ENCODE measurements around the gene LAMA3.

GRCh38 chr18:23968638-23969604 lies 279.7 kb downstream of the LAMA3 start:
- no peak for TF ChIP-seq POLR2A (IDR thresholded peaks at IDR 0.05; ENCODE audit: low read depth, low read length)
- TF ChIP-seq POLR2AphosphoS5 (IDR thresholded peaks at IDR 0.05; ENCODE audit: low read depth, low read length), result no peak
- no peak for TF ChIP-seq SPI1 (IDR thresholded peaks at IDR 0.05; ENCODE audit: low read depth, low read length)
- TF ChIP-seq PAX5 (IDR thresholded peaks at IDR 0.05; ENCODE audit: insufficient read depth, low read length, severe bottlenecking), result no peak
- TF ChIP-seq TAF1 (IDR thresholded peaks at IDR 0.05; ENCODE audit: low read depth, low read length), result no peak
- no peak for TF ChIP-seq POU2F2 (IDR thresholded peaks at IDR 0.05; ENCODE audit: low read depth, low read length)

Data from GM12891 (cell line).